Measurements from ENCODE around the gene TTC28.

DNA sequence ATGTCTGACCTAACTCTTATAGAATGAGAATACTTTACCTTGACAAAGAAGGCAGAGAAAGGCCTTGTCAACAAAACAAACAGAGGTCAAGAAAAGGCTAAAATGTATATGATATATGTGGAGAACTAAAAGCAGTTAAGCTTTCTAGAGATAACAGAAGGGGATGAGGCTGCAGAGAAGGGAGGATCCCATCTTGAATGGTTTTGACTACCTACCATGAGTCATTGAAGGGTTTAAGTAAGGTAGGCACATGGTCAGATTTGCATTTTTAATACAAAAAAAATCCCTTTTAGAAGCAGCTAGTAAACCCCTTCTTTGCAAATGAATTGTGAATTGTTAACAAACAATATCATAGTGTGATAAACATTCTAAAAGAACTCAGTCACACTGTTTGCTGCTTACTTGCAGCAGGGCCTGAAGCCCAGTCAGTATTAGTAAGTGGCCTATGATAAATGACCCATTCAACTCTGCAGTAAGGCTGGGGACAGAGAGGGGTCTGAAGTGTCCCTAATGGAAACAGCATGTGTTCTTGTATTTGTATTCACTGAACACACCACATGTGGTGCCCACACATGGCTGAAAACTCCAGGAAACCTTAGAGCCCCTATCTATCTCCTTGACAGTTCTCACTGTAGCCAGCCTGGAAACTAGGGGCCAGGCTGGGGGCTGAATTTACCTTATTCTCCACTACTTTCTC, 431.8 kb downstream of the TTC28 start:
- TF ChIP-seq, protein P1, sequence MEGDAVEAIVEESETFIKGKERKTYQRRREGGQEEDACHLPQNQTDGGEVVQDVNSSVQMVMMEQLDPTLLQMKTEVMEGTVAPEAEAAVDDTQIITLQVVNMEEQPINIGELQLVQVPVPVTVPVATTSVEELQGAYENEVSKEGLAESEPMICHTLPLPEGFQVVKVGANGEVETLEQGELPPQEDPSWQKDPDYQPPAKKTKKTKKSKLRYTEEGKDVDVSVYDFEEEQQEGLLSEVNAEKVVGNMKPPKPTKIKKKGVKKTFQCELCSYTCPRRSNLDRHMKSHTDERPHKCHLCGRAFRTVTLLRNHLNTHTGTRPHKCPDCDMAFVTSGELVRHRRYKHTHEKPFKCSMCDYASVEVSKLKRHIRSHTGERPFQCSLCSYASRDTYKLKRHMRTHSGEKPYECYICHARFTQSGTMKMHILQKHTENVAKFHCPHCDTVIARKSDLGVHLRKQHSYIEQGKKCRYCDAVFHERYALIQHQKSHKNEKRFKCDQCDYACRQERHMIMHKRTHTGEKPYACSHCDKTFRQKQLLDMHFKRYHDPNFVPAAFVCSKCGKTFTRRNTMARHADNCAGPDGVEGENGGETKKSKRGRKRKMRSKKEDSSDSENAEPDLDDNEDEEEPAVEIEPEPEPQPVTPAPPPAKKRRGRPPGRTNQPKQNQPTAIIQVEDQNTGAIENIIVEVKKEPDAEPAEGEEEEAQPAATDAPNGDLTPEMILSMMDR (IDR thresholded peaks at IDR 0.05) = no peak
- TF ChIP-seq POLR2A (IDR thresholded peaks at IDR 0.05) = no peak

All from lower leg skin (tissue), 3 donors.